Activated T-helper 2 cell treated with anti-CD3 and anti-CD28 coated beads, Interferon-gamma antibody, Interleukin-2, Interleukin-4, amounts not matched to agents 10 μg/mL and 5 μg/mL and 100 μg/mL, durations not matched to agents 14 hours and 24 hours and 36 hours (primary cell): ENCODE measurements around the gene SPRR2A. TPM values are rescaled to one million over a fixed set of nuclear protein-coding genes. Genes with fewer than 3 reads are reported as not detected.

Source experiments
- DNase-seq: peaks from one replicate; pipeline ENCODE4 v3.0.0; 2021; ENCODE audit warnings: low spot score
- H3K27ac Mint-ChIP-seq: one replicate; pipeline ENCODE4 v1.8.0; 2021; ENCODE audit warnings: mixed read lengths
- H3K27me3 Mint-ChIP-seq: one replicate; pipeline ENCODE4 v1.8.0; 2021; ENCODE audit warnings: low read depth, mixed read lengths
- H3K36me3 Mint-ChIP-seq: one replicate; pipeline ENCODE4 v1.8.0; 2021; ENCODE audit warnings: low read depth, mixed read lengths
- H3K4me1 Mint-ChIP-seq: one replicate; pipeline ENCODE4 v1.8.0; 2021; ENCODE audit warnings: low read depth, mixed read lengths
- H3K4me3 Mint-ChIP-seq: one replicate; pipeline ENCODE4 v1.8.0; 2021; ENCODE audit warnings: low read depth, mild to moderate bottlenecking, moderate library complexity, mixed read lengths
- H3K9me3 Mint-ChIP-seq: one replicate; pipeline ENCODE4 v1.8.0; 2021; ENCODE audit warnings: mixed read lengths
- intact Hi-C: fragments of 100-400 bp; cut with micrococcal nuclease; formaldehyde crosslinking; loops from one replicate; pipeline ENCODE4 v1.15.1; 2023
- total RNA-seq: library from RNA; stranded (reverse); gene quantifications from 2 replicates; pipeline ENCODE4 v1.2.3, GENCODE V29; 2022

The SPRR2A gene
- total RNA-seq, result not detected in 2 replicates

- no peaks in the 10 kb centered on the region for H3K4me1 Mint-ChIP-seq
- H3K9me3 Mint-ChIP-seq, result no peaks in the 10 kb centered on the region
- H3K27ac Mint-ChIP-seq, result no peak within 1 kb of the TSS
- no peak within 1 kb of the TSS for H3K4me3 Mint-ChIP-seq
- intact Hi-C loops, result no loop called here
- no peak for DNase-seq
- no peaks in the 10 kb centered on the region for H3K36me3 Mint-ChIP-seq
- H3K27me3 Mint-ChIP-seq, result peaks cover 18% of the 10 kb centered on the region
Observed at GRCh38 chr1:153057375-153057774, at the start of gene SPRR2A. TSS of gene SPRR2A (minus strand) at chr1:153057512. CDS start at chr1:153056735, 777 bp downstream.

DNA sequence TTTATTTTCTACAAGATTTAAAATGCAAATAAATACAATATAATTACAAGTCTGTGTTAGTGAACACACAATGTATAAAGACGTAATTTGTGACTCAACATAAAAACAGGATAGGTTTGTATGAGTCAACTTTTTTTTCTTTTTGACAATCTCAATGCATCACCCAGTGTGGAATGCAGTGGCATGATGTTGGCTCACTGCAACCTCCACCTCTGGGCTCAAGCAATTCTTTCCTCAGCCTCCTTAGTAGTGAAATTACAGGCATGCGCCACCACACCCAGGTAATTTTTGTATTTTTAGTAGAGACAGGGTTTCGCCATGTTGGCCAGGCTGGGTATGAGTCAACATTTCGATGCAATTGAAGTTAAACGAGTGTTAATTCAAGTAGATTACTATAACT is 42.9 kb upstream of the SPRR2A start:
- Mint-ChIP-seq H3K4me1 (no peaks in the 10 kb centered on the region), H3K4me3 (no peak overlapping the region), H3K27ac (no peak overlapping the region), H3K27me3 (peaks cover 5% of the 10 kb centered on the region), H3K9me3 (no peaks in the 10 kb centered on the region), H3K36me3 (no peaks in the 10 kb centered on the region)
- DNase-seq, result no peak
- intact Hi-C loops, result no loop called here

GRCh38 chr1:153099461-153100045 is 42.2 kb upstream of the SPRR2A start:
- Mint-ChIP-seq H3K9me3 (no peaks in the 10 kb centered on the region), H3K27me3 (peaks cover 5% of the 10 kb centered on the region), H3K4me1 (no peaks in the 10 kb centered on the region), H3K4me3 (no peak overlapping the region), H3K36me3 (no peaks in the 10 kb centered on the region), H3K27ac (no peak overlapping the region)
- DNase-seq, result no peak
- intact Hi-C loops, result no loop called here

- Mint-ChIP-seq H3K27me3 (peaks cover 5% of the 10 kb centered on the region), H3K4me1 (no peaks in the 10 kb centered on the region), H3K9me3 (no peaks in the 10 kb centered on the region), H3K27ac (no peak overlapping the region), H3K4me3 (no peak overlapping the region), H3K36me3 (no peaks in the 10 kb centered on the region)
- DNase-seq, result no peak
- intact Hi-C loops, result no loop called here
Observed at GRCh38 chr1:153095764-153096163, 38.5 kb upstream of the SPRR2A start.

GRCh38 chr1:153094426-153094825 is 37.1 kb upstream of the SPRR2A start, which contains the start of gene SPRR2E:
TSS of gene SPRR2E (minus strand) at chr1:153094526. CDS start at chr1:153093751, 775 bp downstream.
- no peak within 1 kb of the TSS for H3K4me3 Mint-ChIP-seq
- DNase-seq, result no peak
- intact Hi-C loops, result no loop called here
- H3K27ac Mint-ChIP-seq, result no peak within 1 kb of the TSS
- no peaks in the 10 kb centered on the region for H3K9me3 Mint-ChIP-seq
- H3K36me3 Mint-ChIP-seq, result no peaks in the 10 kb centered on the region
- H3K4me1 Mint-ChIP-seq, result no peaks in the 10 kb centered on the region
- H3K27me3 Mint-ChIP-seq, result peaks cover 2% of the 10 kb centered on the region

GRCh38 chr1:153087652-153088051 is 30.3 kb upstream of the SPRR2A start:
- no peaks in the 10 kb centered on the region for H3K4me1 Mint-ChIP-seq
- no peaks in the 10 kb centered on the region for H3K36me3 Mint-ChIP-seq
- no peak overlapping the region for H3K27ac Mint-ChIP-seq
- no peaks in the 10 kb centered on the region for H3K9me3 Mint-ChIP-seq
- no peak for DNase-seq
- intact Hi-C loops, result no loop called here
- H3K4me3 Mint-ChIP-seq, result no peak overlapping the region
- H3K27me3 Mint-ChIP-seq, result peaks cover 4% of the 10 kb centered on the region

DNA sequence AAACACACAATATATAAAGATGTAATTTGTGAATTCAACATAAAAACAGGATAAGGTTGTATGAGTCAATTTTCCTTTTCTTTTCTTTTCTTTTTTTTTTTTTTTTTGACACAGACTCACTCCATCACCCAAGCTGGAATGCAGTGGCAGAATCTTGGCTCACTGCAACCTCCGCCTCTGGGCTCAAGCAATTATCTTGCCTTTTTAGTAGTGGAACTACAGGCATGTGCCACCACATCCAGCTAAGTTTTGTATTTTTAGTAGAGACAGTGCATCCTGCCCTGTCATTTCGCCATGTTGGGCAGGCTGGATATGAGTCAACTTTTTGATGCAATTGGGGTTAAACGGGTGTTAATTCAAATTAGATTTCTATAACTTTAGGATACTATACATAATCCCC is 24.4 kb upstream of the SPRR2A start:
- Mint-ChIP-seq H3K36me3 (no peaks in the 10 kb centered on the region), H3K4me1 (no peaks in the 10 kb centered on the region), H3K27ac (no peak overlapping the region), H3K9me3 (peaks cover 6% of the 10 kb centered on the region), H3K4me3 (no peak overlapping the region), H3K27me3 (peaks cover 7% of the 10 kb centered on the region)
- intact Hi-C loops, result no loop called here
- no peak for DNase-seq

- no peak overlapping the region for H3K27ac Mint-ChIP-seq
Observed at GRCh38 chr1:153072806-153073726, 15.8 kb upstream of the SPRR2A start.

DNA sequence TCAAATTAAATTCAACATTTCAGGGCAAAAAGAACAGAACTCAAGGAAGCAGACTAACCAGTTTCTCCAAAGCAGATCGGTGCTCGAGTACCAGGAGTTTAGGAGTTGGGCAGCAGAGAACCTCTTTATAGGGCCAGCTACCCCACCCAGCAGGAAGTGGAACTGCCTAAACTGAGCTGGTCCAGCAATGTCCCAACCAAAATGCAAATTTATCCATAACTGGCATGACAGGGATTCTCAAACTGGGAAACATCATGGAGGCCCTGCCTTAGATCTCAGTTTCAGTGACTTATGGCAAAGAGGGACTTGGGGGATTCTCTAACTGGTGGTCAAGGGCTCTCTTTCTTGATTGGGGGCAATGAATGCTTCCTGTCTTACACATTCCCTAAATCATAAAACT is 14.2 kb upstream of the SPRR2A start, which contains the start of gene SPRR2B:
Gene SPRR2B, minus strand, starts transcription at position 101 of the 400 bp plus-strand sequence. CDS start 772 bp downstream, outside the sequence.
- no peak for DNase-seq
- Mint-ChIP-seq H3K27ac (no peak within 1 kb of the TSS), H3K4me3 (no peak within 1 kb of the TSS), H3K36me3 (no peaks in the 10 kb centered on the region), H3K9me3 (no peaks in the 10 kb centered on the region), H3K4me1 (no peaks in the 10 kb centered on the region), H3K27me3 (peaks cover 4% of the 10 kb centered on the region)
- intact Hi-C loops, result no loop called here

More at GRCh38 chr1:153072806-153073726, 15.8 kb upstream of the SPRR2A start:
- H3K9me3 Mint-ChIP-seq, result no peaks in the 10 kb centered on the region
- H3K27me3 Mint-ChIP-seq, result peaks cover 4% of the 10 kb centered on the region
- no peak for DNase-seq
- no peaks in the 10 kb centered on the region for H3K36me3 Mint-ChIP-seq
- H3K4me1 Mint-ChIP-seq, result no peaks in the 10 kb centered on the region
- no peak overlapping the region for H3K4me3 Mint-ChIP-seq
- intact Hi-C loops, result no loop called here

DNA sequence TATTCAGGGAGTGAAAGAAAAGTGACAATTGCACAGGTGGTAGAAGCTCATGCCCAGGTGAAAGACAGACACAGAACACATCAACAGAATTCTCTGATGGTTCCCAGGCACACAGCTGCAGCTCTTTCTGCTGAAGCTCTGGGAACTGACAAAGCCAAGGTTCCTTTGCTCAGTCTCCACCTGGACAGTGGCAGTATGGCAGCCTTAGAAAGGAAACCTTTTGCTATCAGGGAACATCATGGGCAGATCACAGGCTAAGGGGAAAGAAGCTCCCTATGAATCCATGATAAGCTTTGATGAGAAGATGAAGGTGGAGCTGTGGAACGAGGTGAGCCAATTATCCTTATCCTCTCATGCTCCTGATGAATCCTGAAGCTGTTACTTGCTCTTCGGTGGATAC is 12.9 kb upstream of the SPRR2A start:
- DNase-seq, result no peak
- H3K27me3 Mint-ChIP-seq, result peaks cover 8% of the 10 kb centered on the region
- H3K4me3 Mint-ChIP-seq, result no peak overlapping the region
- H3K9me3 Mint-ChIP-seq, result no peaks in the 10 kb centered on the region
- intact Hi-C loops, result no loop called here
- no peak overlapping the region for H3K27ac Mint-ChIP-seq
- no peaks in the 10 kb centered on the region for H3K36me3 Mint-ChIP-seq
- no peaks in the 10 kb centered on the region for H3K4me1 Mint-ChIP-seq

- Mint-ChIP-seq H3K4me1 (no peaks in the 10 kb centered on the region), H3K27me3 (peaks cover 13% of the 10 kb centered on the region), H3K9me3 (no peaks in the 10 kb centered on the region), H3K36me3 (no peaks in the 10 kb centered on the region), H3K4me3 (no peak overlapping the region), H3K27ac (no peak overlapping the region)
- intact Hi-C loops, result no loop called here
- DNase-seq, result no peak
Observed at GRCh38 chr1:153058826-153059784, 1.8 kb upstream of the SPRR2A start.

- peaks cover 14% of the 10 kb centered on the region for H3K27me3 Mint-ChIP-seq
Observed at GRCh38 chr1:153058154-153058553, 842 bp upstream of the SPRR2A start.

More at GRCh38 chr1:153058154-153058553, 842 bp upstream of the SPRR2A start:
- intact Hi-C loops, result no loop called here
- no peak overlapping the region for H3K27ac Mint-ChIP-seq
- H3K9me3 Mint-ChIP-seq, result no peaks in the 10 kb centered on the region
- no peaks in the 10 kb centered on the region for H3K4me1 Mint-ChIP-seq
- H3K36me3 Mint-ChIP-seq, result no peaks in the 10 kb centered on the region
- no peak for DNase-seq
- H3K4me3 Mint-ChIP-seq, result no peak overlapping the region
